Endothelial cell (in vitro differentiated cells): ENCODE results near the gene ZHX3. TPM values are rescaled to one million over a fixed set of nuclear protein-coding genes. Genes with fewer than 3 reads are reported as not detected.
A peak's percentile ranks its signal among the peaks of the same experiment; 100 is the strongest.

Source experiments
- DNase-seq: peaks from one replicate; pipeline ENCODE4 v3.0.0; 2021; ENCODE audit warnings: low spot score
- H3K27ac Mint-ChIP-seq: one replicate; pipeline ENCODE4 v1.8.0; 2021; ENCODE audit warnings: mixed read lengths, inconsistent platforms; ENCODE audit not compliant: unreplicated experiment
- H3K27me3 Mint-ChIP-seq: one replicate; pipeline ENCODE4 v1.8.0; 2021; ENCODE audit warnings: mild to moderate bottlenecking, moderate library complexity, mixed read lengths, inconsistent platforms; ENCODE audit not compliant: unreplicated experiment
- H3K36me3 Mint-ChIP-seq: one replicate; pipeline ENCODE4 v1.8.0; 2021; ENCODE audit warnings: mild to moderate bottlenecking, low read depth, mixed read lengths, inconsistent platforms; ENCODE audit not compliant: unreplicated experiment
- H3K4me1 Mint-ChIP-seq: one replicate; pipeline ENCODE4 v1.8.0; 2021; ENCODE audit warnings: mild to moderate bottlenecking, mixed read lengths, inconsistent platforms; ENCODE audit not compliant: unreplicated experiment
- H3K4me3 Mint-ChIP-seq: one replicate; pipeline ENCODE4 v1.8.0; 2021; ENCODE audit warnings: mild to moderate bottlenecking, mixed read lengths, inconsistent platforms; ENCODE audit not compliant: unreplicated experiment
- H3K9me3 Mint-ChIP-seq: one replicate; pipeline ENCODE4 v1.8.0; 2021; ENCODE audit warnings: mixed read lengths, inconsistent platforms; ENCODE audit not compliant: unreplicated experiment
- CTCF ChIP-seq: fragments of 200-600 bp; sonication (generic); IDR thresholded peaks from one replicate; pipeline ENCODE4 v1.5.0; 2021; ENCODE audit warnings: antibody characterized with exemption; ENCODE audit not compliant: unreplicated experiment
- total RNA-seq: library from RNA; stranded (reverse); fragmentation: NEBNext Ultra II Directional; extraction: Animal tissue kit (Norgen Biotek cat#: 25700); gene quantifications from one replicate; pipeline ENCODE4 v1.2.1, GENCODE V29; 2021; ENCODE audit not compliant: unreplicated experiment

Gene ZHX3
- total RNA-seq, 1 donor from 2014 or later, result 20.9 TPM

GRCh38 chr20:41140226-41141133, 177.1 kb downstream of the ZHX3 start:
- H3K27ac Mint-ChIP-seq, result peak overlapping the region; percentile 96
- H3K27me3 Mint-ChIP-seq, result peaks cover 22% of the 10 kb centered on the region
- peaks cover 65% of the 10 kb centered on the region for H3K36me3 Mint-ChIP-seq
- peak overlapping the region; percentile 97 for H3K4me3 Mint-ChIP-seq
- H3K9me3 Mint-ChIP-seq, result no peaks in the 10 kb centered on the region
- DNase-seq, result no peak
- TF ChIP-seq CTCF, result no peak
- H3K4me1 Mint-ChIP-seq, result peaks cover 81% of the 10 kb centered on the region

GRCh38 chr20:41139227-41140093, 178.1 kb downstream of the ZHX3 start:
- Mint-ChIP-seq H3K36me3 (peaks cover 56% of the 10 kb centered on the region), H3K4me3 (peak overlapping the region; percentile 97), H3K9me3 (no peaks in the 10 kb centered on the region), H3K27ac (peak overlapping the region; percentile 96), H3K4me1 (peaks cover 71% of the 10 kb centered on the region), H3K27me3 (peaks cover 22% of the 10 kb centered on the region)
- no peak for DNase-seq
- no peak for TF ChIP-seq CTCF

GRCh38 chr20:41138475-41139226, 178.9 kb downstream of the ZHX3 start:
- Mint-ChIP-seq H3K36me3 (peaks cover 48% of the 10 kb centered on the region), H3K4me3 (peak overlapping the region; percentile 97), H3K27me3 (peaks cover 22% of the 10 kb centered on the region), H3K4me1 (peaks cover 63% of the 10 kb centered on the region), H3K27ac (peak overlapping the region; percentile 96), H3K9me3 (no peaks in the 10 kb centered on the region)
- TF ChIP-seq CTCF, result no peak
- DNase-seq, result no peak

- Mint-ChIP-seq H3K27me3 (peaks cover 22% of the 10 kb centered on the region), H3K27ac (peak overlapping the region; percentile 96), H3K9me3 (no peaks in the 10 kb centered on the region), H3K4me1 (peaks cover 55% of the 10 kb centered on the region), H3K4me3 (peak overlapping the region; percentile 97), H3K36me3 (peaks cover 42% of the 10 kb centered on the region)
- no peak for TF ChIP-seq CTCF
- peak; percentile 88 for DNase-seq
Measured at GRCh38 chr20:41137614-41138474, 179.7 kb downstream of the ZHX3 start.
